ENCODE data around the gene VAV2.

GRCh38 chr9:133846483-133847090, 145.5 kb downstream of the VAV2 start:
- TF ChIP-seq EP300 (IDR thresholded peaks at IDR 0.05) (no peak), POLR2A (IDR thresholded peaks at IDR 0.05) (no peak)

Measured in tibial nerve (tissue), 3 donors.